ENCODE results near the gene CHMP4B. TPM values are rescaled to one million over a fixed set of nuclear protein-coding genes. Genes with fewer than 3 reads are reported as not detected.

The CHMP4B gene
- polyA plus RNA-seq, 1 of the 3 experiments (the other 2 are of a cell fraction) = 123 TPM

DNA sequence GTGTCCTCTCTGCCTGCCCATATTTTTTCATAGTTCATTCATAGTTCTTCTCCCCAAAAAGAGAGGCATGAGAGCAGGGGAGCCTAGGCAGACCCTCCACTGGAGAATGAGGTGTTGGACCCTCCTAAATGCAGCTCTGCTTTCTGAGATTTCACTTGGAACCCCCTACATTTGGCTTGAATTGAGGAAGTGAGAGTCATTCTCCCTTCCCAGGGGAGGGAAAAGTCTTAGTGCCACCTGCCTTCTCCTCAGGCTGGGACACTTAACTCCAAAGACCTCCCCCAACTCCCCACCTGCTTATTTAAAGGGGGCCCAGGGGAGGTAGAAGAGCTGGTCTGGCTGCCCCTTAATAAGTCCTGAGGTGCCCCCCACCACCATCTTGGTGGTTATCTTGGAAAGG lies 78.2 kb downstream of the CHMP4B start (continued):
- TF ChIP-seq SMC3 (IDR thresholded peaks at IDR 0.05; ENCODE audit: low read depth, low read length) (no peak), NFIC (IDR thresholded peaks at IDR 0.05; ENCODE audit: borderline replicate concordance) (no peak), JUND (IDR thresholded peaks at IDR 0.05) (no peak), CTCF (IDR thresholded peaks at IDR 0.05) (no peak)
- TF ChIP-seq, protein P1, sequence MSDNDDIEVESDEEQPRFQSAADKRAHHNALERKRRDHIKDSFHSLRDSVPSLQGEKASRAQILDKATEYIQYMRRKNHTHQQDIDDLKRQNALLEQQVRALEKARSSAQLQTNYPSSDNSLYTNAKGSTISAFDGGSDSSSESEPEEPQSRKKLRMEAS (IDR thresholded peaks at IDR 0.05; ENCODE audit: low read depth) = no peak
- TF ChIP-seq, protein P2, sequence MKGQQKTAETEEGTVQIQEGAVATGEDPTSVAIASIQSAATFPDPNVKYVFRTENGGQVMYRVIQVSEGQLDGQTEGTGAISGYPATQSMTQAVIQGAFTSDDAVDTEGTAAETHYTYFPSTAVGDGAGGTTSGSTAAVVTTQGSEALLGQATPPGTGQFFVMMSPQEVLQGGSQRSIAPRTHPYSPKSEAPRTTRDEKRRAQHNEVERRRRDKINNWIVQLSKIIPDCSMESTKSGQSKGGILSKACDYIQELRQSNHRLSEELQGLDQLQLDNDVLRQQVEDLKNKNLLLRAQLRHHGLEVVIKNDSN (IDR thresholded peaks at IDR 0.05; ENCODE audit: borderline replicate concordance, low read depth) = no peak

DNA sequence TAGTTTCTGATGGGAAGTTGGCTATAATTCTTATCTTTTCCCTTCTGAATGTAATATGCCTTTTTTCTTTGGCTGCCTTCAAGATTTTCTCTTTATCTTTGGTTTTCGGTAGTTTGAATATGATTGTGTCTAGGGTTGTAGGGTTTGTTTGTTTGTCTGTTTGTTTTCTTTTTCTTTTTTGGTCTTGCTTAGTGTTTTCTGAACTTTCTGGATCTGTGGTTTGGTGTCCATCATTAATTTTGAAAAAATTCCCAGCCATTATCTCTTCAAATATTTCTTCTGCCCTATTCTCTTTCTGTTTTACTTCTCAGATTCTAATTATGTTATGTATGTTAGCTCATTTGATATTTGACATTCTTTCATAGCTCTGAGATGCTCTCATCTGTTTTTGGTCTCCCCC lies 79.4 kb downstream of the CHMP4B start:
- ChIA-PET POLR2A (no interaction called here), CTCF (no interaction called here)
- Histone ChIP-seq H3K4me2 (no peak overlapping the region), H3K36me3 (replicated peaks in 1 of 2; ENCODE audit: control insufficient read depth in 1 of 2, insufficient read depth in 2 of 2, low read length in 1 of 2) (no peaks in the 10 kb centered on the region), H3K4me1 (ENCODE audit: control insufficient read depth in 1 of 2, insufficient read depth in 2 of 2, low read depth in 1 of 2, low read length in 1 of 2) (no peaks in the 10 kb centered on the region), H3K9me3 (0 out of 2 replicates have a peak, but pooled peaks cover 9% of the 10 kb centered on the region), H3F3A (replicated peaks; ENCODE audit: insufficient read depth) (no peaks in the 10 kb centered on the region), H3K79me2 (ENCODE audit: insufficient read depth) (no peaks in the 10 kb centered on the region), H3K4me3 (ENCODE audit: low read depth in 2 of 2, low read length in 1 of 2) (no peak overlapping the region), H2AFZ (ENCODE audit: low read depth) (no peak overlapping the region), H4K20me1 (ENCODE audit: insufficient read depth) (no peaks in the 10 kb centered on the region), H3K9ac (no peak overlapping the region), H3K27ac (ENCODE audit: low read depth in 2 of 2, low read length in 1 of 2) (no peak overlapping the region), H3K27me3 (ENCODE audit: insufficient read depth) (no peaks in the 10 kb centered on the region), H3K9me2 (no peaks in the 10 kb centered on the region)
- WGBS (ENCODE audit: low lambda C conversion rate) = 70% methylated on average over 1 of the region's 1 CpG
- DNase-seq = no peak
- TF ChIP-seq GATA2 (CRISPR knock-in tag; IDR thresholded peaks at IDR 0.05) (no peak), YY1 (IDR thresholded peaks at IDR 0.05; ENCODE audit: low read depth) (no peak), USF2 (IDR thresholded peaks at IDR 0.05; ENCODE audit: borderline replicate concordance, low read depth, low read length) (no peak), RXRA (IDR thresholded peaks at IDR 0.05; ENCODE audit: borderline replicate concordance, low read depth) (no peak), RFX5 (IDR thresholded peaks at IDR 0.05; ENCODE audit: low read length) (no peak), EZH2phosphoT487 (IDR thresholded peaks at IDR 0.05; ENCODE audit: borderline replicate concordance, low read depth) (no peak), CHD2 (IDR thresholded peaks at IDR 0.05; ENCODE audit: low read length, partially characterized antibody) (no peak), NFIC (IDR thresholded peaks at IDR 0.05; ENCODE audit: borderline replicate concordance) (no peak)

Data from SK-N-SH (cell line).